ENCODE data around the gene NSF. TPM values are rescaled to one million over a fixed set of nuclear protein-coding genes. Genes with fewer than 3 reads are reported as not detected.

Gene NSF
- total and polyA plus RNA-seq, 10 of the 15 experiments (the other 5 are each of a cell fraction or from before 2014, with no cell fraction given): 6.8 to 25.6 (median 16.8) TPM

DNA sequence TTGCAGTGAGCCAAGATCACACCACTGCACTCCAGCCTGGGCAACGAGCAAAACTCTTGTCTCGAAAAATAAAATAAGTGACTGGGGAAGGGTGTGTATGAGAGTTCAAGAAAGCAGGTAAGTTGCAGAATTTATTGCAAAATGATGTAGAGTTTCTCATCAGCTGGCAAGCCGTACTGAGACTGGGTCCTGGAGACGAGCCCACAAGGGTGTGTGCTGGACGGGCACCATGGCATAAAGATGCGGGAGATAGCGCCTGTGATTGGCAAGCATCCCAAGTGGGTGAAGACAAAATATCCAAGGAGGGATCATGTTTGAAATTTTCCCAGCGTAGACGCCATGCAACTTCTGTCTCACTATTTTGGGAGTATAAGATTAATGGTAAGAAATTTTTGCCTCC lies 168.7 kb downstream of the NSF start:
- ChIA-PET SMC1A (ENCODE audit: uncharacterized antibody, unreplicated experiment) (interaction anchor here (1.5 kb wide), 1 partner anchor 11 kb away, joined by 6 read pairs; no protein-coding TSS in a partner anchor), CTCF (interaction anchor here (1.2 kb wide), 1 partner anchor 9 kb away, joined by 3 read pairs; no protein-coding TSS in a partner anchor), RAD21 (ENCODE audit: unreplicated experiment) (no interaction called here), POLR2A (no interaction called here)
- Histone ChIP-seq H4K20me1 (ENCODE audit: control insufficient read depth, insufficient read depth) (no peaks in the 10 kb centered on the region), H3K9ac (ENCODE audit: control insufficient read depth, insufficient read depth, low read length) (no peak overlapping the region), H3K27me3 (replicated peaks in 1 of 2; ENCODE audit: control insufficient read depth in 2 of 2, insufficient read depth in 2 of 2, low read length in 1 of 2) (no peaks in the 10 kb centered on the region), H3K4me1 (ENCODE audit: control insufficient read depth, insufficient read depth, low read length) (no peaks in the 10 kb centered on the region), H3K36me3 (ENCODE audit: control insufficient read depth in 2 of 2, insufficient read depth in 2 of 2, low read length in 1 of 2) (peaks cover 1 to 14% of the 10 kb centered on the region in 2 experiments; a peak in 2 of 4 replicates), H2AFZ (ENCODE audit: control insufficient read depth, low read depth, low read length) (no peak overlapping the region), H3K9me3 (replicated peaks; ENCODE audit: control insufficient read depth, insufficient read depth, low read length) (no peaks in the 10 kb centered on the region), H3K4me2 (ENCODE audit: control insufficient read depth, insufficient read depth) (no peak overlapping the region), H3K27ac (ENCODE audit: control insufficient read depth, insufficient read depth) (no peak overlapping the region), H3K79me2 (ENCODE audit: control insufficient read depth, insufficient read depth, low read length) (no peaks in the 10 kb centered on the region), H3K4me3 (no peak overlapping the region)
- no TSS peak for BruUV-seq (replicated peaks)
- DNase-seq (ENCODE audit: low read depth, low spot score): no peak
- intact Hi-C loops (cut with micrococcal nuclease; ENCODE audit: unreplicated experiment) (no loop called here), in situ Hi-C loops (cut with MboI) (no loop called here)
- no peak for ATAC-seq
- TF ChIP-seq YY1 (IDR thresholded peaks at IDR 0.05; ENCODE audit: low read depth, low read length) (no peak), RAD21 (IDR thresholded peaks at IDR 0.05; ENCODE audit: insufficient read depth, low read depth, low read length) (no peak), RAD51 (IDR thresholded peaks at IDR 0.05) (no peak), SIN3A (IDR thresholded peaks at IDR 0.05; ENCODE audit: low read depth, low read length) (no peak), NR2F1 (conservative IDR thresholded peaks at IDR 0.05) (no peak)
- TF ChIP-seq, protein P1, sequence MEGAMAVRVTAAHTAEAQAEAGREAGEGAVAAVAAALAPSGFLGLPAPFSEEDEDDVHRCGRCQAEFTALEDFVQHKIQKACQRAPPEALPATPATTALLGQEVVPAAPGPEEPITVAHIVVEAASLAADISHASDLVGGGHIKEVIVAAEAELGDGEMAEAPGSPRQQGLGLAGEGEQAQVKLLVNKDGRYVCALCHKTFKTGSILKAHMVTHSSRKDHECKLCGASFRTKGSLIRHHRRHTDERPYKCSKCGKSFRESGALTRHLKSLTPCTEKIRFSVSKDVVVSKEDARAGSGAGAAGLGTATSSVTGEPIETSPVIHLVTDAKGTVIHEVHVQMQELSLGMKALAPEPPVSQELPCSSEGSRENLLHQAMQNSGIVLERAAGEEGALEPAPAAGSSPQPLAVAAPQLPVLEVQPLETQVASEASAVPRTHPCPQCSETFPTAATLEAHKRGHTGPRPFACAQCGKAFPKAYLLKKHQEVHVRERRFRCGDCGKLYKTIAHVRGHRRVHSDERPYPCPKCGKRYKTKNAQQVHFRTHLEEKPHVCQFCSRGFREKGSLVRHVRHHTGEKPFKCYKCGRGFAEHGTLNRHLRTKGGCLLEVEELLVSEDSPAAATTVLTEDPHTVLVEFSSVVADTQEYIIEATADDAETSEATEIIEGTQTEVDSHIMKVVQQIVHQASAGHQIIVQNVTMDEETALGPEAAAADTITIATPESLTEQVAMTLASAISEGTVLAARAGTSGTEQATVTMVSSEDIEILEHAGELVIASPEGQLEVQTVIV (IDR thresholded peaks at IDR 0.05; ENCODE audit: borderline replicate concordance, partially characterized antibody): no peak
- TF ChIP-seq, protein P2, sequence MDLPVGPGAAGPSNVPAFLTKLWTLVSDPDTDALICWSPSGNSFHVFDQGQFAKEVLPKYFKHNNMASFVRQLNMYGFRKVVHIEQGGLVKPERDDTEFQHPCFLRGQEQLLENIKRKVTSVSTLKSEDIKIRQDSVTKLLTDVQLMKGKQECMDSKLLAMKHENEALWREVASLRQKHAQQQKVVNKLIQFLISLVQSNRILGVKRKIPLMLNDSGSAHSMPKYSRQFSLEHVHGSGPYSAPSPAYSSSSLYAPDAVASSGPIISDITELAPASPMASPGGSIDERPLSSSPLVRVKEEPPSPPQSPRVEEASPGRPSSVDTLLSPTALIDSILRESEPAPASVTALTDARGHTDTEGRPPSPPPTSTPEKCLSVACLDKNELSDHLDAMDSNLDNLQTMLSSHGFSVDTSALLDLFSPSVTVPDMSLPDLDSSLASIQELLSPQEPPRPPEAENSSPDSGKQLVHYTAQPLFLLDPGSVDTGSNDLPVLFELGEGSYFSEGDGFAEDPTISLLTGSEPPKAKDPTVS (IDR thresholded peaks at IDR 0.05; ENCODE audit: low read depth, low read length): no peak
- TF ChIP-seq, protein P3, sequence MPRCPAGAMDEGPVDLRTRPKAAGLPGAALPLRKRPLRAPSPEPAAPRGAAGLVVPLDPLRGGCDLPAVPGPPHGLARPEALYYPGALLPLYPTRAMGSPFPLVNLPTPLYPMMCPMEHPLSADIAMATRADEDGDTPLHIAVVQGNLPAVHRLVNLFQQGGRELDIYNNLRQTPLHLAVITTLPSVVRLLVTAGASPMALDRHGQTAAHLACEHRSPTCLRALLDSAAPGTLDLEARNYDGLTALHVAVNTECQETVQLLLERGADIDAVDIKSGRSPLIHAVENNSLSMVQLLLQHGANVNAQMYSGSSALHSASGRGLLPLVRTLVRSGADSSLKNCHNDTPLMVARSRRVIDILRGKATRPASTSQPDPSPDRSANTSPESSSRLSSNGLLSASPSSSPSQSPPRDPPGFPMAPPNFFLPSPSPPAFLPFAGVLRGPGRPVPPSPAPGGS (IDR thresholded peaks at IDR 0.05; ENCODE audit: borderline replicate concordance, insufficient read depth, low read depth, low read length, poor library complexity, severe bottlenecking): no peak
- no peak for FAIRE-seq
- WGBS (ENCODE audit: insufficient coverage, insufficient replicate concordance, low lambda C conversion rate, missing lambda C conversion rate): 87% methylated on average over 9 of the region's 9 CpGs

Data from GM12878 (cell line).